Suprapubic skin (tissue), 3 donors: ENCODE results near the gene NDUFS8.

Experiments used
- CTCF ChIP-seq, 2 donors: fragments of 200-600 bp in 1 of 2; fragments of 450-650 bp in 1 of 2; sonication (generic) in 1 of 2; IDR thresholded peaks; one replicate each; pipeline ENCODE4 v1.5.1; 2016 to 2019; ENCODE audit warnings: antibody characterized with exemption in 2 of 2, mild to moderate bottlenecking in 1 of 2, moderate library complexity in 1 of 2
- EP300 ChIP-seq: sonication (generic); formaldehyde crosslinking; IDR thresholded peaks from one replicate; pipeline ENCODE4 v1.6.1; 2017; ENCODE audit warnings: antibody characterized with exemption
- POLR2A ChIP-seq, 2 donors: fragments of 450-650 bp; IDR thresholded peaks; one replicate each; pipeline ENCODE4 v1.6.1; 2017; ENCODE audit warnings: antibody characterized with exemption in 2 of 2, mild to moderate bottlenecking in 2 of 2, moderate library complexity in 2 of 2

- TF ChIP-seq EP300 (no peak), POLR2A (IDR thresholded peaks at IDR 0.05) (no peak), CTCF (IDR thresholded peaks at IDR 0.05) (no peak)
Measured at GRCh38 chr11:68036717-68037239, 6.3 kb downstream of the NDUFS8 start.
